Measurements from ENCODE around the gene ADD1.

Gene ADD1

DNA sequence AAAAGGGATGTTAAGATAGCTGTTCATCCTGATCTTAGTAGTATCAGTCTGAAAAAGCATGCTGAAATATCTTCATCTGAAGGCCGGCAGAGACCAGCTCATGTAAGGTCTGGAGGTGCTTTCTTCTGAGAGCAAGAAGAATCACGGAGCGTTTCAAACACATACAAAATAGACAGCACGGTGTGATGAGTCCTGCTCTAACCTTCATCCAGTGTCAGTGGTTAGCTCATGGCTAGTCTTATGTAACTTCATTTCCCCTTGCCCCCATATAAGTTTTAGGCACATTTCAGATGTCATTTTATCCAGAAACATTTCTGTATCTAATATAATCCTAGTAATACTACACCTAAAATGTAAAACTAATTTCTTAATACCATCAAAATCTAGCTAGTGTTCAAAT is 27.8 kb downstream of the ADD1 start:
- no peak overlapping the region for H3K27ac ChIP-seq
- intact Hi-C loops (cut with DNase I; ENCODE audit: low total_unique reads), result no loop called here
- peaks cover 0 to 70% (median 38%) of the 10 kb centered on the region in 4 donors for H3K4me1 ChIP-seq
- no peak for DNase-seq
- peaks cover 7 to 9% (median 8%) of the 10 kb centered on the region in 3 donors for H3K36me3 ChIP-seq
- no peaks in the 10 kb centered on the region for H3K9me3 ChIP-seq
- TF ChIP-seq, protein P1, sequence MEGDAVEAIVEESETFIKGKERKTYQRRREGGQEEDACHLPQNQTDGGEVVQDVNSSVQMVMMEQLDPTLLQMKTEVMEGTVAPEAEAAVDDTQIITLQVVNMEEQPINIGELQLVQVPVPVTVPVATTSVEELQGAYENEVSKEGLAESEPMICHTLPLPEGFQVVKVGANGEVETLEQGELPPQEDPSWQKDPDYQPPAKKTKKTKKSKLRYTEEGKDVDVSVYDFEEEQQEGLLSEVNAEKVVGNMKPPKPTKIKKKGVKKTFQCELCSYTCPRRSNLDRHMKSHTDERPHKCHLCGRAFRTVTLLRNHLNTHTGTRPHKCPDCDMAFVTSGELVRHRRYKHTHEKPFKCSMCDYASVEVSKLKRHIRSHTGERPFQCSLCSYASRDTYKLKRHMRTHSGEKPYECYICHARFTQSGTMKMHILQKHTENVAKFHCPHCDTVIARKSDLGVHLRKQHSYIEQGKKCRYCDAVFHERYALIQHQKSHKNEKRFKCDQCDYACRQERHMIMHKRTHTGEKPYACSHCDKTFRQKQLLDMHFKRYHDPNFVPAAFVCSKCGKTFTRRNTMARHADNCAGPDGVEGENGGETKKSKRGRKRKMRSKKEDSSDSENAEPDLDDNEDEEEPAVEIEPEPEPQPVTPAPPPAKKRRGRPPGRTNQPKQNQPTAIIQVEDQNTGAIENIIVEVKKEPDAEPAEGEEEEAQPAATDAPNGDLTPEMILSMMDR (IDR thresholded peaks at IDR 0.05), result no peak
- no peak overlapping the region for H3K4me3 ChIP-seq
- no peaks in the 10 kb centered on the region for H3K27me3 ChIP-seq

DNA sequence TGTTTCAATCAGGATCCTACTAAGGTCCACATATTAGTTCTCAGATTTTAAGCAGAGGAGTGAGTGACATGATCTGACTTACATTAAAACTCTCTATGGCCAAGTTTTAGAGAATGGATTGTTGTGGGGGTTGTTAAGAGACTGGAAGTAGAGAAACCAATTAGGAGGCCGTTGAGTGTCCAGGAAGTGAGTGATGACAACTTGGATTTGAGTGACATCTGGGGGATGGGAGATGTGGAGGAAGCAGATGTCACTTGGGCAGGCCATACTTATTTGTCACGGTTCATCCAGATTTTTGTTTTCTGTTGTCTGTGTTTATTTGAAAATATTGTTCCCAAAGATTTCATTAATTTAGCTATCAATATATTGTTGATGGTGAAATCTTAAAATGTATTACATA is 28.3 kb downstream of the ADD1 start:
- Histone ChIP-seq H3K4me1 (peaks cover 0 to 66% (median 34%) of the 10 kb centered on the region in 4 donors), H3K4me3 (no peak overlapping the region), H3K36me3 (peaks cover 12 to 13% (median 12%) of the 10 kb centered on the region in 3 donors), H3K27ac (no peak overlapping the region), H3K27me3 (no peaks in the 10 kb centered on the region), H3K9me3 (no peaks in the 10 kb centered on the region)
- intact Hi-C loops (cut with DNase I; ENCODE audit: low total_unique reads), result no loop called here
- TF ChIP-seq, protein P1 (IDR thresholded peaks at IDR 0.05), result no peak
- DNase-seq, result no peak

DNA sequence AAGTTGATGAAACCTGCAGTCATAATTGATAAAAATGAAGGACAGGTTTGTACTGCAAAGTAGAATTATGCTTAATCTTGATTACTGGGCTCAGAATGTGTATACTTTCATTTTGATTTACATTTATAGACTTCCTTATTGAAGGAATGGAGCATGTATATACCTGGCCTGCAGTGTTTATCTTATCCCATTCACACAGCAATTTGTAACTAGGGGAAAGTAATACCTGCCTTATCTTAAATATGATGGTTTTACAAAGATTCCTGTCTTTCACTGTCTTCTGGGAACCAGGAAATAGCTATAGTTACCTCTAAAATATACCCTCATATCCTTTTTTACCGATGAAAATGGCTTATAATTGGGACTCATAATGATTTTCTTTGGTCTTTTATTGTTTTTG is 29.7 kb downstream of the ADD1 start:
- DNase-seq, result no peak
- TF ChIP-seq, protein P1 (IDR thresholded peaks at IDR 0.05), result no peak
- peaks cover 14 to 22% (median 16%) of the 10 kb centered on the region in 3 donors for H3K36me3 ChIP-seq
- H3K27ac ChIP-seq, result no peak overlapping the region
- H3K27me3 ChIP-seq, result no peaks in the 10 kb centered on the region
- H3K4me3 ChIP-seq, result no peak overlapping the region
- intact Hi-C loops (cut with DNase I; ENCODE audit: low total_unique reads), result no loop called here
- H3K4me1 ChIP-seq, result peaks cover 0 to 51% (median 22%) of the 10 kb centered on the region in 4 donors
- H3K9me3 ChIP-seq, result no peaks in the 10 kb centered on the region

DNA sequence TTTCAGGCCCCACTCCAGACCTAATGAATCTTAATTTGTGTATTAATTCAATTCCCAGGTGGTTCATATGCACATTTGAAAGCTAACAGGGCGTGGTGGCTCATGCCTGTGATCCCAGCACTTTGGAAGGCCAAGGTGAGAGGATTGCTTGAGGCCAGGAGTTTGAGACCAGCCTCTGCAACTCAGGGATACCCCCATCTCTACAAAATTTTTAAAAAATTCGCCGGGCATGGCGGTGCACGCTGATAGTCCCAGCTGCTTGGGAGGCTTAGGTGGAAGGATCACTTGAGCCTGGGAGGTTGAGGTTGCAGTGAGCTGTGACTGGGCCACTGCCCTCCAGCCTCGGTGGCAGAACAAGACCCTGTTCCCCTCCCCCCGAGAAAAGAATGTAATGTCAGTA is 31.2 kb downstream of the ADD1 start:
- Histone ChIP-seq H3K4me3 (no peak overlapping the region), H3K27me3 (no peaks in the 10 kb centered on the region), H3K36me3 (peaks cover 14 to 37% (median 31%) of the 10 kb centered on the region in 3 donors), H3K4me1 (peaks cover 0 to 39% (median 9%) of the 10 kb centered on the region in 4 donors), H3K27ac (no peak overlapping the region), H3K9me3 (no peaks in the 10 kb centered on the region)
- TF ChIP-seq, protein P1 (IDR thresholded peaks at IDR 0.05), result no peak
- intact Hi-C loops (cut with DNase I; ENCODE audit: low total_unique reads), result no loop called here
- DNase-seq, result no peak

DNA sequence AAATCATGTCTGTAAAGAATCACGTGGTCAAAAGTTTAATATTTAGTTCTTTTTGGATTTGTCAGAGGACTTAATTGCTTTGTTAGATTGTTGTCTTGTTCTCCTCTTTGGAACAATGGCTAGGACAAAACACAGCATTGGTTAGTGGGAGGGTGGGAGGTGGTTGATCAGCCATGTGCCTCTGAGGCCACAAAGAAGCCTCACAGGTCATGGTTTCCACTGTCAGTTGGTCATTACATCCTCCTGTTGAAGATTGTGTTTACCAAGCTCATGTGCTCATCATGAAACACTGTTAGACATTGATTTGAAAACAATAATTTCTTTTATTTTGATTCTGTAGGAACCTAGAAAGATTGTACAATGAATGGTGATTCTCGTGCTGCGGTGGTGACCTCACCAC is 31.9 kb downstream of the ADD1 start:
- DNase-seq, result no peak
- TF ChIP-seq, protein P1 (IDR thresholded peaks at IDR 0.05), result no peak
- H3K4me1 ChIP-seq, result peaks cover 0 to 33% (median 5%) of the 10 kb centered on the region in 4 donors
- no peaks in the 10 kb centered on the region for H3K9me3 ChIP-seq
- intact Hi-C loops (cut with DNase I; ENCODE audit: low total_unique reads), result no loop called here
- H3K4me3 ChIP-seq, result no peak overlapping the region
- no peaks in the 10 kb centered on the region for H3K27me3 ChIP-seq
- H3K36me3 ChIP-seq, result peaks cover 14 to 40% (median 31%) of the 10 kb centered on the region in 3 donors
- H3K27ac ChIP-seq, result no peak overlapping the region

DNA sequence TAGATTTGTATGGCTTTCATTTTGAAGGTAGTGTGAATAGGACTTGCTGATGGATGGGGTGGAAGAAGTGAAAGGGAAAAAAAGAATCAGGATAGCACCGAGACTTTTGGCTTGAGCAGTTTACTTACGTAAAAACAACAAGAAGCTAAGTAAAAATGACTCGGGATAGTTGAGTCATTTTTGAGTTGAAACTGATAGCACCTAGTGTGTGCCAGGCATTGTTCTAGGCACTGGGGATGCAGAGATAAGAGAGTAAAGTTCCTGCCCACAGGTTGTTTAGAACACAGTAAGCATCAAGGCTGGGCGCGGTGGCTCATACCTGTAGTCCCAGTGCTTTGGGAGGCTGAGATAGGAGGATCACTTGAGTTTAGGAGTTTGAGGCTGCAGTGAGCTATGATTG is 34.7 kb downstream of the ADD1 start:
- intact Hi-C loops (cut with DNase I; ENCODE audit: low total_unique reads), result no loop called here
- no peak for DNase-seq
- TF ChIP-seq, protein P1 (IDR thresholded peaks at IDR 0.05), result no peak
- H3K4me3 ChIP-seq, result no peak overlapping the region
- H3K36me3 ChIP-seq, result peaks cover 14 to 60% (median 48%) of the 10 kb centered on the region in 3 donors
- no peaks in the 10 kb centered on the region for H3K9me3 ChIP-seq
- H3K4me1 ChIP-seq, result peaks cover 0 to 15% (median 4%) of the 10 kb centered on the region in 4 donors
- no peak overlapping the region for H3K27ac ChIP-seq
- no peaks in the 10 kb centered on the region for H3K27me3 ChIP-seq
